H9 (cell line): ENCODE data around the gene TFAP2C. TPM values are rescaled to one million over a fixed set of nuclear protein-coding genes. Genes with fewer than 3 reads are reported as not detected.
A peak's percentile ranks its signal among the peaks of the same experiment; 100 is the strongest.

Experiments
- DNase-seq: peaks from one replicate; pipeline ENCODE4 v3.0.0-alpha.2; 2017
- H2AFZ ChIP-seq: one replicate; pipeline ENCODE4 v1.6.1; 2013; ENCODE audit warnings: mild to moderate bottlenecking, low read length, control low read depth, moderate library complexity
- H2AK5ac ChIP-seq: 2 replicates; pipeline ENCODE4 v1.6.1; 2013; ENCODE audit warnings: low read length, control low read depth, mixed read lengths; ENCODE audit not compliant: insufficient read length
- H2BK120ac ChIP-seq: one replicate; pipeline ENCODE4 v1.6.1; 2013; ENCODE audit warnings: low read depth, mild to moderate bottlenecking, low read length, control low read depth, inconsistent platforms; ENCODE audit not compliant: poor library complexity, severe bottlenecking
- H2BK12ac ChIP-seq: 2 replicates; pipeline ENCODE4 v1.6.1; 2013; ENCODE audit warnings: low read length, control low read depth, mixed read lengths, low read depth; ENCODE audit not compliant: insufficient read length
- H2BK15ac ChIP-seq: 2 replicates; pipeline ENCODE4 v1.6.1; 2013; ENCODE audit warnings: low read depth, low read length, control low read depth
- H2BK20ac ChIP-seq: one replicate; pipeline ENCODE4 v1.6.1; 2013; ENCODE audit warnings: low read depth, mild to moderate bottlenecking, low read length, control low read depth, inconsistent platforms; ENCODE audit not compliant: poor library complexity, severe bottlenecking
- H2BK5ac ChIP-seq: 2 replicates; pipeline ENCODE4 v1.6.1; 2013; ENCODE audit warnings: low read length, control low read depth, mixed read lengths; ENCODE audit not compliant: insufficient read length
- H3K14ac ChIP-seq: 2 replicates; pipeline ENCODE4 v1.6.1; 2013; ENCODE audit warnings: low read length, control low read depth; ENCODE audit not compliant: insufficient read depth
- H3K18ac ChIP-seq: 2 replicates; pipeline ENCODE4 v1.6.1; 2013; ENCODE audit warnings: low read depth, mild to moderate bottlenecking, mixed read lengths, low read length, control low read depth; ENCODE audit not compliant: insufficient read length
- H3K23ac ChIP-seq: 2 replicates; pipeline ENCODE4 v1.6.1; 2013; ENCODE audit warnings: low read length, control low read depth, mixed read lengths, low read depth; ENCODE audit not compliant: insufficient read length
- H3K23me2 ChIP-seq: 2 replicates; pipeline ENCODE4 v1.6.1; 2013; ENCODE audit warnings: low read depth, mild to moderate bottlenecking, mixed read lengths, low read length, control low read depth; ENCODE audit not compliant: insufficient read length, poor library complexity, severe bottlenecking
- H3K27ac ChIP-seq: 2 replicates; pipeline ENCODE4 v1.5.1; 2013; ENCODE audit warnings: low read length, control low read depth, mixed read lengths, low read depth; ENCODE audit not compliant: insufficient read length
- H3K27me3 ChIP-seq: 2 replicates; pipeline ENCODE4 v1.6.1; 2013; ENCODE audit warnings: low read length, control low read depth, inconsistent platforms; ENCODE audit not compliant: insufficient read depth
- H3K4ac ChIP-seq: 2 replicates; pipeline ENCODE4 v1.6.1; 2013; ENCODE audit warnings: low read depth, mild to moderate bottlenecking, control low read depth, inconsistent platforms, low read length, moderate library complexity
- H3K4me1 ChIP-seq: 2 replicates; pipeline ENCODE4 v1.6.1; 2013; ENCODE audit warnings: low read length, control low read depth, inconsistent platforms; ENCODE audit not compliant: insufficient read depth
- H3K4me2 ChIP-seq: 2 replicates; pipeline ENCODE4 v1.6.1; 2013; ENCODE audit warnings: low read length, control low read depth, mixed read lengths; ENCODE audit not compliant: insufficient read length, insufficient read depth
- H3K56ac ChIP-seq: 2 replicates; pipeline ENCODE4 v1.6.1; 2013; ENCODE audit warnings: low read depth, mild to moderate bottlenecking, mixed read lengths, low read length, control low read depth; ENCODE audit not compliant: insufficient read length
- H3K79me1 ChIP-seq: 2 replicates; pipeline ENCODE4 v1.6.1; 2013; ENCODE audit warnings: low read depth, mild to moderate bottlenecking, moderate library complexity, low read length, control low read depth, inconsistent platforms; ENCODE audit not compliant: insufficient read depth, poor library complexity, severe bottlenecking
- H3K79me2 ChIP-seq: 2 replicates; pipeline ENCODE4 v1.6.1; 2013; ENCODE audit warnings: low read length, control low read depth, inconsistent platforms; ENCODE audit not compliant: insufficient read depth
- H3K9ac ChIP-seq: 2 replicates; pipeline ENCODE4 v1.6.1; 2013; ENCODE audit warnings: low read length, control low read depth, mixed read lengths; ENCODE audit not compliant: insufficient read length; ENCODE audit errors: extremely low read depth
- H3K9me3 ChIP-seq: one replicate; pipeline ENCODE4 v1.6.1; 2013; ENCODE audit warnings: low read depth, low read length, inconsistent platforms; ENCODE audit not compliant: control insufficient read depth
- H3T11ph ChIP-seq: one replicate; pipeline ENCODE4 v1.6.1; 2013; ENCODE audit warnings: mild to moderate bottlenecking, low read length, control low read depth, inconsistent platforms
- H4K20me1 ChIP-seq: one replicate; pipeline ENCODE4 v1.6.1; 2013; ENCODE audit not compliant: control insufficient read depth, insufficient read length, insufficient read depth
- H4K5ac ChIP-seq: 2 replicates; pipeline ENCODE4 v1.6.1; 2013; ENCODE audit warnings: low read depth, mild to moderate bottlenecking, mixed read lengths, low read length, control low read depth; ENCODE audit not compliant: insufficient read length
- H4K8ac ChIP-seq: replicated peaks from 2 replicates; pipeline ENCODE4 v1.6.1; 2013; ENCODE audit warnings: low read length, control low read depth, mixed read lengths, low read depth; ENCODE audit not compliant: insufficient read length
- H4K91ac ChIP-seq: 2 replicates; pipeline ENCODE4 v1.6.1; 2013; ENCODE audit warnings: low read depth, mild to moderate bottlenecking, moderate library complexity, mixed read lengths, low read length, control low read depth; ENCODE audit not compliant: insufficient read length
- H3K27ac Mint-ChIP-seq, 3 experiments: 2 replicates in 2 of 3; 3 replicates in 1 of 3; pipeline ENCODE4 v1.8.0; 2020 to 2021; ENCODE audit warnings: mixed read lengths in 3 of 3, mild to moderate bottlenecking in 1 of 3, moderate library complexity in 1 of 3
- H3K27me3 Mint-ChIP-seq: 2 replicates; pipeline ENCODE4 v1.8.0; 2021; ENCODE audit warnings: low read depth, mild to moderate bottlenecking, moderate library complexity, mixed read lengths
- H3K36me3 Mint-ChIP-seq, 3 experiments: 2 replicates in 2 of 3; 3 replicates in 1 of 3; pipeline ENCODE4 v1.8.0; 2020 to 2021; ENCODE audit warnings: low read depth in 3 of 3, mixed read lengths in 3 of 3; ENCODE audit not compliant: insufficient read depth in 1 of 3
- H3K4me1 Mint-ChIP-seq, 2 experiments: 2 replicates each; pipeline ENCODE4 v1.8.0; 2020; ENCODE audit warnings: mixed read lengths in 2 of 2
- H3K4me3 Mint-ChIP-seq, 2 experiments: 2 replicates in 1 of 2; 3 replicates in 1 of 2; pipeline ENCODE4 v1.8.0; 2020 to 2021; ENCODE audit warnings: mild to moderate bottlenecking in 2 of 2, mixed read lengths in 2 of 2, moderate library complexity in 1 of 2
- H3K9me3 Mint-ChIP-seq, 2 experiments: 2 replicates in 1 of 2; 3 replicates in 1 of 2; pipeline ENCODE4 v1.8.0; 2020; ENCODE audit warnings: mild to moderate bottlenecking in 2 of 2, mixed read lengths in 2 of 2, moderate library complexity in 1 of 2
- WGBS: extraction: QIAGEN DNeasy Blood & Tissue Kit; methylation state at CpG from one replicate; pipeline ENCODE4 v1.1.7; 2013; ENCODE audit warnings: missing lambda C conversion rate, low lambda C conversion rate, mixed read lengths; ENCODE audit not compliant: insufficient read length; ENCODE audit errors: extremely low coverage; 5-methylcytosine and 5-hydroxymethylcytosine counted together
- total RNA-seq: library from RNA; stranded (reverse); gene quantifications from 2 replicates; pipeline ENCODE4 v1.2.1, GENCODE V29; 2021
- TF ChIP-seq, protein P1 (sequence below): fragments of 200-600 bp; sonication (generic); conservative IDR thresholded peaks from 3 replicates; pipeline ENCODE4 v1.8.0; 2021; ENCODE audit warnings: antibody characterized with exemption, mild to moderate bottlenecking

Gene TFAP2C
- total RNA-seq, 1 experiment from 2014 or later = 24.3 TPM

GRCh38 chr20:56587307-56588041 lies 41.6 kb upstream of the TFAP2C start:
- Histone ChIP-seq H3K4me1 (peaks cover 2% of the 10 kb centered on the region), H2BK120ac (no peak overlapping the region), H4K91ac (no peak overlapping the region), H3T11ph (no peak overlapping the region), H3K4me2 (no peak overlapping the region), H3K79me2 (no peaks in the 10 kb centered on the region), H2BK15ac (no peak overlapping the region), H3K27me3 (no peaks in the 10 kb centered on the region), H2BK20ac (no peak overlapping the region), H3K9me3 (no peaks in the 10 kb centered on the region), H3K23me2 (no peaks in the 10 kb centered on the region), H4K8ac (no peak overlapping the region), H3K56ac (no peak overlapping the region), H2BK5ac (no peak overlapping the region), H3K4ac (no peak overlapping the region), H3K79me1 (no peaks in the 10 kb centered on the region), H4K5ac (no peak overlapping the region), H3K14ac (no peak overlapping the region), H3K9ac (no peak overlapping the region), H2AK5ac (no peak overlapping the region), H3K27ac (no peak overlapping the region), H3K18ac (no peak overlapping the region), H2BK12ac (no peak overlapping the region), H3K23ac (no peak overlapping the region), H2AFZ (no peak overlapping the region), H4K20me1 (no peaks in the 10 kb centered on the region)
- Mint-ChIP-seq H3K9me3 (peaks cover 0 to 3% of the 10 kb centered on the region in 2 experiments; a peak in 2 of 5 replicates), H3K4me3 (no peak overlapping the region), H3K36me3 (no peaks in the 10 kb centered on the region), H3K27ac (0 out of 7 replicates have a peak overlapping the region, but pooled peaks of 2 of the 3 experiments have one; percentile 34 to 50), H3K27me3 (no peaks in the 10 kb centered on the region; the same call in 1 of the 2 replicates), H3K4me1 (peaks cover 22 to 23% of the 10 kb centered on the region in 2 experiments)
- no peak for DNase-seq
- WGBS = no CpG with 5 or more reads among the region's 7 CpGs
- TF ChIP-seq, protein P1, sequence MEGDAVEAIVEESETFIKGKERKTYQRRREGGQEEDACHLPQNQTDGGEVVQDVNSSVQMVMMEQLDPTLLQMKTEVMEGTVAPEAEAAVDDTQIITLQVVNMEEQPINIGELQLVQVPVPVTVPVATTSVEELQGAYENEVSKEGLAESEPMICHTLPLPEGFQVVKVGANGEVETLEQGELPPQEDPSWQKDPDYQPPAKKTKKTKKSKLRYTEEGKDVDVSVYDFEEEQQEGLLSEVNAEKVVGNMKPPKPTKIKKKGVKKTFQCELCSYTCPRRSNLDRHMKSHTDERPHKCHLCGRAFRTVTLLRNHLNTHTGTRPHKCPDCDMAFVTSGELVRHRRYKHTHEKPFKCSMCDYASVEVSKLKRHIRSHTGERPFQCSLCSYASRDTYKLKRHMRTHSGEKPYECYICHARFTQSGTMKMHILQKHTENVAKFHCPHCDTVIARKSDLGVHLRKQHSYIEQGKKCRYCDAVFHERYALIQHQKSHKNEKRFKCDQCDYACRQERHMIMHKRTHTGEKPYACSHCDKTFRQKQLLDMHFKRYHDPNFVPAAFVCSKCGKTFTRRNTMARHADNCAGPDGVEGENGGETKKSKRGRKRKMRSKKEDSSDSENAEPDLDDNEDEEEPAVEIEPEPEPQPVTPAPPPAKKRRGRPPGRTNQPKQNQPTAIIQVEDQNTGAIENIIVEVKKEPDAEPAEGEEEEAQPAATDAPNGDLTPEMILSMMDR = no peak
